ENCODE measurements around the gene KLHL9. TPM values are rescaled to one million over a fixed set of nuclear protein-coding genes. Genes with fewer than 3 reads are reported as not detected.

The KLHL9 gene
- total RNA-seq, 2 donors from 2014 or later = 10.2 to 15.3 TPM

DNA sequence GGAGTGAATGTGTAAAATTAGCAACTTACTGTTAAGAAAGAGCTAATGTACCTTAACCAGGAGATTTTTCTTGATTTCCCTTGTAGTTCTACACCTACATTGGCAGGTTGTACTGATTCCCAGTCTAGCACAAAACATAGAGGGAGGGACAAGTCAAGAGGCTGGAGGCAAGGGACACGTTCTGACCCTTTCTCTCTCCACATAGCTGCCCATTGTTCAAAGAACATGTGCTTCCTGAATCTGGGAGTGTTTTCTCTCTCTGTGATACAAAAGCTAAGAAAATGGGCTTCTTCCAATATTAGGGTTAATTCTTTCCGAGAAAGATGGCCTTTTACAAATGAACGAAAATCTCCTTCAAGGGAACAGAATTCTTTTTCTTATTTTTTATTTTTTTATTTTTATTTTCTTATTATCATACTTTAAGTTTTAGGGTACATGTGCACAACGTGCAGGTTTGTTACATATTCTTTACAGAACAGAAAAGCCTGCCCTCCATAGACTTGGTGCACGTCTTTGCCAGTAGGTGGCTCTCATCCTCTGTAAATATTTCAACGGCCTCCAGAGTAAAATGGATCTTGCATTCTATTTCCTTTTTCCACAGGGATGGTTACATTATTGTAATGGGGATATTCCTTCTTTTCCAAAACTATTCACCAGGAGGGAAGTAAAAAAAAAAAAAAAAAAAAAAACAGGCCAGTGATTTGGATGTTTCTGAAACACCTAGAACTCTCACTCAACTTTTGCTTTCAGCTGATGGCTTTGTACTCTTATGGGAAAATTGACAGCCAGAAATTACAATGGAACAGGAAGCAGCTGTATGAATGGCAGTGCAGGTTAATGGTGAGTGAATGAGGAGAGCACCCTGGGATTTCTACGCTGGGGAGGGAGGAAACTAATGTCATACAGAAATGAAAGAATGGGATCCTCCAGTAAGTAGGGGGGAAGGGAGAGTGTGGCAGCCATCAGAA lies 17.0 kb downstream of the KLHL9 start:
- ATAC-seq = peak; percentile 71
- H3K4me3 ChIP-seq = no peak overlapping the region

DNA sequence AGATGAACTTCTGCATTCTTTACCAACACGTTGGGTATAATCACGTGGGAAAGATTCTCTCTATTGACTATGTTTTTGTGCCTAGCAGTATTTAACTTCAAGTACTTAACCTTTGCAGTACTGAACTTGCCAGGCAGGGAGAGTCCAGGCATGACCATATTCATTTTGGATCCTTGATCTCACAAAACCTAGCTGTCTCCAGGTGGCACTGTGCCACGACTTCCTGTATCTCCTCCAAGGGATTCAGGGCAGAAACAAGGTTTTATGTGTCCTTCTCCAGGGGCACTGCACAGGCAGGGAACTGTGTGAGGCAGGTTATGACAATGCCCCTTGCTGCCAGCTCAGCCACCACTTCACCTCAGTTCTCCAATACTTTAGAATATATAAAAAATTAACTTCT lies 18.3 kb downstream of the KLHL9 start:
- no peaks in the 10 kb centered on the region for H3K9me3 ChIP-seq
- H3K4me3 ChIP-seq = no peak overlapping the region
- 9 to 11% methylated on average over 3 of the region's 3 CpGs for WGBS, 2 donors
- H3K36me3 ChIP-seq (replicated peaks in 1 of 2; ENCODE audit: insufficient read depth in 1 of 2, low read depth in 2 of 2) = no peaks in the 10 kb centered on the region
- no peak for TF ChIP-seq POLR2A (IDR thresholded peaks at IDR 0.05)
- TF ChIP-seq, protein P1, sequence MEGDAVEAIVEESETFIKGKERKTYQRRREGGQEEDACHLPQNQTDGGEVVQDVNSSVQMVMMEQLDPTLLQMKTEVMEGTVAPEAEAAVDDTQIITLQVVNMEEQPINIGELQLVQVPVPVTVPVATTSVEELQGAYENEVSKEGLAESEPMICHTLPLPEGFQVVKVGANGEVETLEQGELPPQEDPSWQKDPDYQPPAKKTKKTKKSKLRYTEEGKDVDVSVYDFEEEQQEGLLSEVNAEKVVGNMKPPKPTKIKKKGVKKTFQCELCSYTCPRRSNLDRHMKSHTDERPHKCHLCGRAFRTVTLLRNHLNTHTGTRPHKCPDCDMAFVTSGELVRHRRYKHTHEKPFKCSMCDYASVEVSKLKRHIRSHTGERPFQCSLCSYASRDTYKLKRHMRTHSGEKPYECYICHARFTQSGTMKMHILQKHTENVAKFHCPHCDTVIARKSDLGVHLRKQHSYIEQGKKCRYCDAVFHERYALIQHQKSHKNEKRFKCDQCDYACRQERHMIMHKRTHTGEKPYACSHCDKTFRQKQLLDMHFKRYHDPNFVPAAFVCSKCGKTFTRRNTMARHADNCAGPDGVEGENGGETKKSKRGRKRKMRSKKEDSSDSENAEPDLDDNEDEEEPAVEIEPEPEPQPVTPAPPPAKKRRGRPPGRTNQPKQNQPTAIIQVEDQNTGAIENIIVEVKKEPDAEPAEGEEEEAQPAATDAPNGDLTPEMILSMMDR (IDR thresholded peaks at IDR 0.05) = no peak
- DNase-seq (peak in 1 of 4 donors; percentile 9), ATAC-seq (no peak)
- intact Hi-C loops (cut with DNase I) = no loop called here
- no peak overlapping the region for H3K27ac ChIP-seq
- no peaks in the 10 kb centered on the region for H3K4me1 ChIP-seq
- H3K27me3 ChIP-seq = no peaks in the 10 kb centered on the region

More for the DNA sequence above, 17.0 kb downstream of the KLHL9 start:
- WGBS, 2 donors = 17 to 20% methylated on average over 7 of the region's 7 CpGs
- Histone ChIP-seq H3K9me3 (no peaks in the 10 kb centered on the region), H3K27me3 (no peaks in the 10 kb centered on the region), H3K36me3 (replicated peaks in 1 of 2; ENCODE audit: insufficient read depth in 1 of 2, low read depth in 2 of 2) (peaks cover 0 to 5% of the 10 kb centered on the region in 2 donors), H3K4me1 (no peaks in the 10 kb centered on the region), H3K27ac (no peak overlapping the region)
- DNase-seq = peak; percentile 33 to 57 (median 44)
- intact Hi-C loops (cut with DNase I) = no loop called here
- TF ChIP-seq, protein P1 (IDR thresholded peaks at IDR 0.05) = peak; percentile 29 to 71 (median 64)
- no peak for TF ChIP-seq POLR2A (IDR thresholded peaks at IDR 0.05)

DNA sequence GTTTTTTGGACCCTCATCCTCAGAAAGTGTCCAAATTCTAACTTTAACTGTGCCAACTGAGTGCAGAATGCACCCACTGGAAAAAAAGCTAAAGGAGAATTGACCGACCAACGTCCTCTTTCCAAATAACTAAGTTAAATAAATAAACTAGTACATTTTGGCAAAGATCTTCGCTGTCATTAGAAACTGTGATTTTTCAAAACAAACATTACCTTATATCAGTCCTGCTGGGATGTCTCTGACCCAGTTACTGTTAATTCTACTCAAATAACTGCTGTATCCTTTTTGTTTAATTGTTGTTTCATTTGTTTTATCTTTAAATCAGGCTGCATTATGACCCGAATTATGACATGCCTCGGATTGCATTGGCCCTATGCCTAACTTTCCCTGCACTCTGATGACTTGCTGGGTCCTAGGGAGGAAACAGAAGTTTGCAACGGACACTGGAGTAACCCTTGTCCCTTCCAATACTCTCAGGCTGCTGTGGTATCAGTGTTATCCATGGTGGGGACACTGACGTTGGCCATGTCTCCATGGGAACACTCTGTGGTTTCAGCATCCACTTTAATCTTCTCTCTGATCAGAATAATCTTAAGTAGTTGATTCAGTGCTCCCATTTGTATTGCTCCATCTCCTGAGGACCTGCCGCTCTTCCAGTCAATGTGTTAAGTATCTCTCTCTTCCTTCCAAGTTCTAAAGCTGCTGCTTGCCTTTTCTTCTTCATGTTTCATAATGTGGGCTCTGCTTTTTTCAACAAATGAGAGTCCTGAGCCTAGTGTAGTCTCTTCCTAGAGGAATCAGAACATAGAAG lies 19.0 kb downstream of the KLHL9 start:
- 16 to 17% methylated on average over 8 of the region's 8 CpGs for WGBS, 2 donors
- H3K27ac ChIP-seq = no peak overlapping the region
- ATAC-seq = no peak
- H3K4me3 ChIP-seq = no peak overlapping the region
- intact Hi-C loops (cut with DNase I) = no loop called here
- no peak for TF ChIP-seq POLR2A (IDR thresholded peaks at IDR 0.05)
- TF ChIP-seq, protein P1 (IDR thresholded peaks at IDR 0.05) = no peak
- no peaks in the 10 kb centered on the region for H3K9me3 ChIP-seq
- DNase-seq = no peak
- H3K4me1 ChIP-seq = no peaks in the 10 kb centered on the region
- no peaks in the 10 kb centered on the region for H3K27me3 ChIP-seq
- H3K36me3 ChIP-seq (replicated peaks in 1 of 2; ENCODE audit: insufficient read depth in 1 of 2, low read depth in 2 of 2) = no peaks in the 10 kb centered on the region

DNA sequence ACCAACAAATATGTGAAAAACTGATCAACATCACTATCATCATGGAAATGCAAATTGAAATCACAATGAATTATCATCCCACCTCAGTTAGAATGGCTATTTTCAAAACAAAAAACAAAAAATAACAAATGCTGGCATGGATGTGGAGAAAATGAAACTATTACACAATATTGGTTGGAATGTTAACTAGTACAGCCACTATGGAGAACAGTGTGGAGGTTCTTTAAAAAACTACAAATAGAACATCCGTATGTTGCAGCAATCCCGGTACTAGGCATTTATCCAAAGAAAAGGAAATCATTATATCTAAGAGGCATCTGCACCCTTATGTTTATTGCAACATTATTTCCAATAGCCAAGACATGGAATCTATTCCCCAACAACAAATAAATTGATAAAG lies 21.1 kb downstream of the KLHL9 start:
- intact Hi-C loops (cut with DNase I) = no loop called here
- no peaks in the 10 kb centered on the region for H3K9me3 ChIP-seq
- TF ChIP-seq POLR2A (IDR thresholded peaks at IDR 0.05) = no peak
- TF ChIP-seq, protein P1 (IDR thresholded peaks at IDR 0.05) = no peak
- ATAC-seq = no peak
- H3K27me3 ChIP-seq = no peaks in the 10 kb centered on the region
- H3K27ac ChIP-seq = no peak overlapping the region
- no peak for DNase-seq
- WGBS, 2 donors = 76 to 85% methylated on average over 2 of the region's 2 CpGs
- no peaks in the 10 kb centered on the region for H3K36me3 ChIP-seq (replicated peaks in 1 of 2; ENCODE audit: insufficient read depth in 1 of 2, low read depth in 2 of 2)
- H3K4me3 ChIP-seq = no peak overlapping the region
- H3K4me1 ChIP-seq = no peaks in the 10 kb centered on the region
